Limb (tissue), 2 donors: Measurements from ENCODE around the gene RTN3.
A peak's percentile ranks its signal among the peaks of the same experiment; 100 is the strongest.

Source experiments
- DNase-seq, 2 donors: peaks; one replicate each; pipeline ENCODE4 v3.0.0-alpha.2; 2016; ENCODE audit errors: extremely low spot score in 2 of 2

RTN3 gene

DNA sequence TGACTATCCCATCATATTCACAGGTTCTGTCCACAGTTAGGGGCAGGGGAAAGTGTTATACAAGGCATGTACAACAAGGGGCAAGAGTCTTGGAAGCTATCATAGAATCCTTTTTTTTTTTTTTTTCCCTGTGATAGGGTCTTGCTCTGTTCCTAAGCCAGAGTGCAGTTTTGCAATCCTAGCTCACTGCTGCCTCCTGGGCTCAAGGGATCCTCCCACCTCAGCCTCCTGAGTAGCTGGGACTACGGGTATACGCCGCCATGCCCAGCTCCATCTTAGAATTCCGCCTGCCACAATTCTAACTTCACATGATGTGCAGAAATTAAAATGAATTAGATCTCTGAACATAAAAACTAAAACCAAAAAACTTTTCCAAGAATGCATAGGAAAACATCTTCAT, 55.6 kb downstream of the RTN3 start:
- DNase-seq, result no peak

DNA sequence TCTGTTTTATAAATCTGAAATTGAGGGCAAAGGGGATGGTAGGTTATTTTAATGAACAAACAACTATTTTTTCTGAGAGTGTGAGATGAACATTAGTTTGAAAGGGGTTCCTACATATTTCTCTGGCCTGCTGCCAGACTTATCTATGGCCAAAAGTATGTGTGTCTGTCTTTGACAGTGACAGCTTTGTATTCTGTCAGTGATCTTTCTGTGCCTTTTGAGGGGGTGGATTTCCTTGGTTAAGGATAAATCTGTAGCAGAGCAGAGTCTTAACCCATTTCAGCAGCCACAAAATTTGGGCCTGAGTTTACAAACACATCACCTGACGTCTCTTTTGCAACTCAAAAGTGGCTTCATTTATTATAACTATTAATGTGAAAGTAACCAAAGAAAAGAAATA, 56.4 kb downstream of the RTN3 start:
- DNase-seq, result no peak

DNA sequence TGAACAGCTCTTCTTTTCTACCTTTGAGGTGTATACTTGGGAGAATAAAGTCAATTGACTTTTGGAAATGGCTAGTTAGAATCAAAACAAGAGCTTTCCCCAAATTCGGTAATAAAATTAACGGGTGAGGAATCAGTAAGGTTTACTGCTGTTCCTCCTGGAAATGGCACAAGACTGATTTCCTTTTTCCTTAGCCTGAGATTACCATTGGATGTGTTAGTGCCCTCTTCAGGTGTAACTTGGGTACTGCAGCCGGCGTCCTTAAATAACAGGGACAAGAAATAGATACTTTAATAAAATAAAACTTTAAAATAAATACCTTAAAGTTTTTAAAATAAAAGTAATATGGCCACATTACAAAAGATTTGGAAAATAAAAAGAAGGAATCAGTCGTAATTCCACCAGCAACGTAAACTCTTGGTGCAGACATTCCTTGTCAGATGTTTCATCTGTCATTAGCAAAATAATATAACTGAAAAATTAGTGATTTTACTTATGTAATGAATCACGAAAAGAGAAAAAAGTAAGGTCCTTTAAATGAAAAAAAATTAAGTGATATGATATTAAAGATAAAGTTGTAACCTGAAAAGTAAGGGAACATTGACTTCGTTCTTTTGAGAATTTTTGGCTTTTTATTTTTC, 57.5 kb downstream of the RTN3 start:
- DNase-seq, result peak; percentile 78 to 79

DNA sequence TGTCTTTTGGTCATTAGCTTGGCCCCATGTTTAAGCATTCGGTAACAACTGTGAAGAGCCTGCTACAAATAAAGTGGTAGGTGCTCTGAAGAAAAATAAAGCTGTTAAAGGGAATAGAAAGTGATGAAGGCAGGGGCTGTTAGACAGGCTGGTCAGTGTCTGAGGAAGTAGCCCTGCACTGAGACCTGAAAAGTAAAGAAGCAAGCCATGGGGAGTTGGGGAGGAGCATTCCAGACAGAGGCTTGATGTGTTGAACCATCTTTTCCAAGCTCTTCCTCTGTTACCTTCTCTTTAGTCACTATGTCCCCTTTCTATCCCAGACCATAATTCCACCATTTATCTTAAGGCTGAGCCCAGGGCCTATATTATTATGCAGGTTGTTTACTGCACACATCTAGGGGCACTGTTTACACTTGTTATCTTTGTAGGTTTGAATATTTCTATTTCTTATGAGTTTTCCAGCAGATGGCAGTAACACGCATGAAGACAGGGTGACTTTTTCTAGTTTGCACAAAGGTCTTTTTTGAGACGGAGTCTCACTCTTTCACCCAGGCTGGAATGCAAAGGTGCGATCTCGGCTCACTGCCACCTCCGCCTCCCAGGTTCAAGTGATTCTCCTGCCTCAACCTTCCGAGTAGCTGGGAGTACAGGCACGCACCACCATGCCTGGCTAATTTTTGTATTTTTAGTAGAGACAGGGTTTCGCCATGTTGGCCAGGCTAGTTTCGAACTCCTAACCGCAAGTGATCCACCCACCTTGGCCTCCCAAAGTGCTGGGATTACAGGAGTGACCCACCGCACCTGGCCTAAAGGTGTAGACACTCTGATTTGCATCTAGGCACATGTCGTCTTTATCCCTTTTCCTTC, 64.2 kb downstream of the RTN3 start:
- DNase-seq, result peak in 1 of 2 donors; percentile 34

DNA sequence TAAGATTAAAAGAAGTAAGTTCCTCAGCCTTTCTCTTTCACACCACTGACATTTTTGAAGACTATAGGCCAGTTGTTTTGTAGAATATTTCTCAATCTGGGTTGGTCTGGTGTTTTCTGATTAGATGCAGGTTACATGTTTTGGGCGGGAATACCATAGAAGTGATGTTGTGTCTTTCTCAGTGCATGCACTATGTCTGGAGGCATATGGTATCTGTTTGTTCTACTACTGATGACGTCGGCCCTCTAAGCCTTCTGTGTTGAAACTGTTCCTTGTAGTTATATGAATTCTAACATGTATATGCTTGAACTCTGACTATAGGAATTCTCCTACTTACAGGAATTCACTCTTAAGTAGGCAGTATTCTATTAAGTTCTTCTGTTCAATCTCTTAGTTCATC, 65.7 kb downstream of the RTN3 start:
- peak in 1 of 2 donors; percentile 9 for DNase-seq

DNA sequence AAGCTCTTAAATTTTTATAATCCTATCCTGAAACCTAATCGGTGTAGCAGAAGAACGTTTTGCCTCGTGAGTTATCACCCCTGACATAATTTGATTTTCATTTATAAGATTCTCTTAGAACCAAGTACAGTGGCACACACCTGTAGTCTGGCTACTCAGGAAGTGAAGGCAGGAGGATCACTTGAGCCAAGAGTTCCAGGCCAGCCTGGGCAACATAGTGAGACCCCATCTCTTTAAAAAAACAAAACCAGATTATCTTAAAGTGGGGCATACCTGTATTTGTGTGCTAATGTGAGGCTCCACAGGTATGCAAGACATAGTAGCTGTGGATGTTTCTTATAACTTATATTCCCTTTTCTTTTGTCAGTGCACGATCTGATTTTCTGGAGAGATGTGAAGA, 68.3 kb downstream of the RTN3 start:
- DNase-seq, result no peak

DNA sequence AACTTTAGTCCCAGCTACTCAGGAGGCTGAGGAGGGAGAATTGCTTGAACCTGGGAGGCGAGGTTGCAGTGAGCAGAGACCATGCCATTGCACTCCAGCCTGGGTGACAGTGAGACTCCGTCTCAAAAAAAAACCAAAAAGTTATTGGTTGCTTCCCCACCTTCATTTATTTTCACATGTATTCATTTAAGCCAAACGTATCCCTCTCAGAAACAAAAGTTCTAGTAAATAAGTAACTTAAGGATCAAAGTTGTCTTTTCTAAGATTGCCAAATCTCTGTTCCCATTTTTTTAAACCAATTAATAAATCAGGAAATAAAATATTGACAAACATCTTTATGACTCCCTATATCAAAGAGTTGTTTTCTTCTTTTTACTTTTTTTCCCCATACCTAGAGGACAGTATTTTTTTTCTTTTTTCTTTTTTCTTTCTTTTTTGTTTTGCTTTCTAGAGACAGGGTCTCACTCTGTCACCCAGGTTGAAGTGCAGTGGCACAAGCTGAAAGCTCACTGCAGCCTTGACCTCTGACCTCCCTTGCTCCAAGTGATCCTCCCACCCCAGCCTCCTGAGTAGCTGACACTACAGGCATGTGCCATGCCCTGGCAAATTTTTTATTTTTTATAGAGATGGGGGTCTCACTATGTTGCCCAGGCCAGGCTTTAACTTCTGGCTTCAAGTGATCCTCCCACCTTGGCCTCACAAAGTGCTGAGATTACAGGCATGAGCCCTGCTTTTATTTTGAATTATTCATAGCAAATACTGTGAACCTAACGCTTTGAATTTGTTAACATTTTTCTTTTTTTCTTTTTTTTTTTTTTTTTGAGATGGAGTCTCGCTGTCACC, 75.8 kb downstream of the RTN3 start:
- no peak for DNase-seq

DNA sequence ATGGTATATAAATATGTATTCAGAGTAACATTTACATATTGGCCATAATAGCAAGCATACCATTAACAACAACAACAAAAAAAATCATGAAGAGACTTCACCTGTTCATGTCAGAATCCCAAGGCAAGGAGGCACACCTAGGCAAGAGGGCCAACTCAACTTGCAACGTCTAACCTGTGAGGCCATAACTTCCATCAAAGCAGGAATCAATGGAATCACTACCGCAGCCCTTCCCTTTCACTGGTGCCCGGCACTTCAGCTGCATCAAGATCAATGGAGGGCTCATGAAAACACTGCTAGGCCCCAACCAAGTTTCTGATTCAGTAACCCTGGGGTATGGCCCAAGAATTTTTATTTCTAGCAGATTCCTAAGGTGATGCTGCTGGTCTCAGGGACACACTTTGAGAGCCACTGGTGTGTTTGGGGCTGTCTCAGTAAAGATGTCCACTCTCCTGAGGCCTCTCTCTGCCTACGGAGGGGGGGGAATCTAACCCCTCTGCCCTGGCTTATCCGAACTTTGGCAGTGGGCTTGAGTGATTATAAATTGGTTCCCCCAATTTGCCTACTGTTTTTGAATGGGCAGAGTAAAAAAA, 79.3 kb downstream of the RTN3 start:
- DNase-seq, result no peak

DNA sequence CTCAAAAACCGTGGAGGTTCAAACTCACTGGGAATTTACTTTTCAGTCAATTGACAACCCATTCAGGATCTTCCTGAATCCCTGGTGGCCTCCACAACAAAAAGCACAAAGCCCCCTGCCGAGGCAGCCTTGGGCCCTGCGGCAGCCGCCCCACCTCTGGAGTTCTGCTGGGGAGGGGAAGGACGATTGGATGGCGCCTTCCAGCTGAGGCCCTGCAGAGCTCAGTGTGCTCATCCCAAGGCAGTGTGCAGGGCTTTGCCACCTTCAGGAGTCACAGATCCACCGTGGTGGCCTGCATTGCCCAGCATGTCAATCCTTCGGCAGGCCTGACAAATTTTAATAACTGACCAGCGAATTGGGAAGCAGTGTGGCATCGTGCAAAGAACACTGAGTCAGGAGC, 79.9 kb downstream of the RTN3 start:
- DNase-seq, result no peak

DNA sequence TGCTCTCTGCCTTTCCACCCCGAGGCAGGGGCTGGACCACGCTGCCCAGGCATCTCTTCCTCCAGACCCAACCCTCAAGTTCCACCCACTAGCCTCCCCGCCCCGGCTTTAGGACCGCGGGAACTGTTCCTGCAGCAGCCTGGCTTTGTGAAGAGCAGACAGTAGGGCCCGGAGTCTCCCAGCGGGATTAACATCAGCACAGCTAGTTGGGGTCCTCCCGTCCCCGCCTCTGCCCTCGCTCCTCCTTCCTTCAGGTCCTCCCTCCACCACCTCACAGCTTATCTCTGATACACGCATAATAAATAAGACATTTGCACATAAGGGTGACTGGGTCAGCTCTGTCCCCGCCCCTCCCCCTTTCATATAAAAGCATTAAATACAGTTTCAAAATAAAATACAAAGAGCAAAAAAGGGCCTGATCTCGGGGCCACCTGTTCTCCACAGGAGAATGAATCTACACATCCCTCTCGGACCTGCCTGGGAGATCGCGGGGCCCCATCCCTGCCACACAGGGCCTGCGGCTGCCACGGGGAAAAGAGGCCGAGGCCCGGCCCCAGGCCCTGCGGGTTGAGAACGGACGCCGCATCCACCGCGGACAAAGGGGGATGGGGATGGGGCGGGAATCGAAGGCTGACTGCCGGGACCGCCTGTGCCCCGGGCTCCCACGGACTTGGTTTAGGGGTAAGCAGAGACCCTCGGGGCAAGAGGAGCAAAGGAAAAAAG, 80.8 kb downstream of the RTN3 start:
- DNase-seq, result peak; percentile 7 to 66

DNA sequence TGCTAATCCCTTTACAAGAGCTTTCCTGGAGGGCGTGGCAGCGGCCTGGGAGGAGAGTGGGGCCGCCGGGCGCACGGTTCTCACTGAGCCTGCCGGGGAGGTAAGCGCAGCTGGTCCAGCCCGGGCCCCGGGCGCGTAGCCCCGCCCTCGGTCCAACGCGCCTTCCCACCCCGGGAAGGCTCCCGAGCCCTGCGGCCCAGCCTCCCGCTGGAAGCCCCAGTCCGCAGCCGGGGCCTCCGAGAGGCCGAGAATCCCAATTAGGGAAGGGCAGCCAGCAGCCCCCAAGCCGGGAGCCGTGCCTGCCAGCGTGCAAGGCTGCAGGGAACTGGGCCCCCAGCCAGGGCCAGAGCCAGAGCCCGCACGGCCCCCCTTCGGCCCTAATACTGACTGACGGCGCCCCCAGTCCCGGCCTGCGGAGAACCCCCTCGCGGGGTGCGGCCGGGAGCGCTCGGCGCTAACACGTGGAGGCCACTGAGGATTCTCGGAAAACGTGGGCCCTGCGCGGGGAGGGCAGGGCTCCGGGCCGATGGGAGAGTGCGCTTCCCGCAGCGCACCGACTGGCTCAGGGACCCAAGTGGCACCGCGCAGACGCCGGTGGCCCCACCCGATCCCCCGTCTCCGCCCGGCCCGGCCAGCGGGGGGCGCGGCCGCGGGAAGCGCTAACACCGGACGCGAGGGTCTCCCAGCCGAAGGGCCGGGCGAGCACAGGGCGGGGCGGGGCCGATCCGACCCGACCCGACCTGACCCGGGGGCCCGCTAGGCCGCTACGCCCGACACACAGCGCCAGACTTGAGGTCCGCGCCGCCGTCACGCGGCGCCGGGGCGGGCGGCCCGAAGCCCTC, 81.6 kb downstream of the RTN3 start:
- peak; percentile 55 to 77 for DNase-seq

DNA sequence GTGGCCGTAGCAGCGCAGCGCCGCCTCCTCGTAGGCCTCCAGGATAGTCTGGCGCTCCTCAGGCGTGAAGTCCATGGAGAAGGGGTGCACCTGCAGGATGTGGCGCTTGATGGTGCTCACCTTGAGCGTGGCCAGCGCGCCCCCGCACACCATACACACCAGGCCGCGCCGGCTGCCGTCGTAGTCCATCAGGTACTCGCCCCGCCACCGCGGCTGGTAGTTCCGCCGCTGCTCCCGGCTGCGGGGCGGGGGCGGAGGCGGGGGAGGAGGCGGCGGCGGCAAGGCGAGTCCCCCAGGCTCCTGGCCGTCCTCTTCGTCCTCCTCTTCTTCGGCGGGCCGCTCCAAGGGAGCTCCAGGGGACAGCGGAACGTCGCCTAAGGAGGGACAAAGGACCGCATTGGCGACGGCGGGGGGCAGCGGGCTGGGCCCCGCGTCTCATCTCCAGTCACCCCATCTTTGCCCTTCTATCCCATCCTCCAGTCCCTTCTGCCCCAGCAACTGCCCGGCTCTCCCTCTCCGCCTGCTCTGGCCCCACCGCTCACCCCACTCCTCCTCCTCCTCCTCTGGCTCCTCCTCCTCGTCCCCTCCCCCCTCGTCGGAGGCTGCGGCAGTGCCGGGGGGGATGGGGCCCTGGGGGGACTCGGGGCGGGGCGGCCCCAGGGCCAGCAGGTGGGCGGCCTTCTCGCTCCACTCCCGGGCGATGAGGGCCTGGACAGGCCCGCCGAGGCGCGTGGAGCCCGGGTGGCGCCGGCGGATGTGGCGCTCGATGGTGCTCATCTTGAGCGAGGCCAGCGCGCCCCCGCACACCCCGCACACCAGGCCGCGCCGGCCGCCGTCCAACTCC, 82.4 kb downstream of the RTN3 start:
- DNase-seq, result peak; percentile 12 to 68

DNA sequence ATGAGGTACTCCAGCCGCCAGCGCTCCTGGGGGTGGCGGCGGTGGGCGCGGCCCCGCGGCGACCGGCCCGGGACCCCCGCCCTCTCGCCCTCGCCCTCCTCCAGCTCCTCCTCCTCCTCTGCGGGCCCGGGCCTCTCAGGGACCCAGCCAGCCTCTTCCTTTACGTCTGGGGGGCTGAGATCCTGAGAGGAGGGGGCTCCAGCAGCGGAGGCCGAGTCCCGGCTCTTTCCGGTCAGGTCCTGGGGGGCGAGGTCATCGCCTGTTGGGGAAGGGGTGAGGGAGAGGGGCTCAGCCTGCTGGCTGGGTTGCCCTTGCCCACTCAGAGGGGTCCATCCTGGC, 83.0 kb downstream of the RTN3 start:
- no peak for DNase-seq

DNA sequence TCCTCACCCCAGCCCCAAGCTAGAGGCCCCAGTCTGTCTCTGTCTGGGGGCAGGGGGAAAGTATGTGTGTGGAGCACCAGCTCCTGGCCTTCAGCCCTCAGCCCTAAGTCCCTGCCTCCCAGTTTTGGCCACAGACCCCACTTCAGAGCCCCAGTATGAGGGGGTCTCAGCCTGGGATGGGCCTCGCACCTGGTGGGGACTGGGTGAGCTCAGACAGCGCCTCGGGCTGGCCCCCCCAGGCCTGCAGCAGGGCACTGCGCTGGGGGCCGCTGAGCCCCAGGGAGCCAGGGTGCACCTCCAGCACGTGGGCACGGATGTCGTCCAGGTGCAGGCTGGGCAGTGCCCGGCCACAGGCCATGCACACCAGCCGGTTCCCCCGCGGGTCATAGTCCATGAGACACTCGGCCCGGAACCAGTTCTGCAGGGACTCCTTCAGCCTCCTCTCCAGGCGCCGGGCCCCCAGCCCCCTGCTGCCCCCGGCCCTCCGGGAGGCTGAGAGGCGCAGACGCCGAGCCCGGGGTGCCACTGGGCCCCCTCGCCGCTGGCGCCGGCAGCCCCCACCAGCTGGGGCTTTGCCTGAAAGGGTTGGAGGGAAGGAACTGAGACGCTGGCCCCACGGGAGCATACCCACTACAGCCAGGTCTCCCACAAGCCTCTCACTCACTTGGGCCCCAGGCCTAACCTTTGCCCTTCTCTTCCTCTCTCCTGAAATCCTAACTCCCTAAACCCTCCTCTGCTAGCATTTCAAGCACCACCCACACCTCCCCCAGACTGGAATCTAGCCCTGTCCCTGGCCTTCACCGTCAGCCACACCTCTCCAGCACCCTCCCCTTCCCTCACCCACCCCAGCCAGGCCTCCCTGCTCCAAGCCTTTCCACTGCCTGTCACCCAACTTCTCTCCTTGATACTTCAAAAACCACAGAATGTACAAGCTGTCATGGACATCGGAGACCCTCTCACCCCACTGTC, 83.7 kb downstream of the RTN3 start:
- DNase-seq, result peak in 1 of 2 donors; percentile 36

DNA sequence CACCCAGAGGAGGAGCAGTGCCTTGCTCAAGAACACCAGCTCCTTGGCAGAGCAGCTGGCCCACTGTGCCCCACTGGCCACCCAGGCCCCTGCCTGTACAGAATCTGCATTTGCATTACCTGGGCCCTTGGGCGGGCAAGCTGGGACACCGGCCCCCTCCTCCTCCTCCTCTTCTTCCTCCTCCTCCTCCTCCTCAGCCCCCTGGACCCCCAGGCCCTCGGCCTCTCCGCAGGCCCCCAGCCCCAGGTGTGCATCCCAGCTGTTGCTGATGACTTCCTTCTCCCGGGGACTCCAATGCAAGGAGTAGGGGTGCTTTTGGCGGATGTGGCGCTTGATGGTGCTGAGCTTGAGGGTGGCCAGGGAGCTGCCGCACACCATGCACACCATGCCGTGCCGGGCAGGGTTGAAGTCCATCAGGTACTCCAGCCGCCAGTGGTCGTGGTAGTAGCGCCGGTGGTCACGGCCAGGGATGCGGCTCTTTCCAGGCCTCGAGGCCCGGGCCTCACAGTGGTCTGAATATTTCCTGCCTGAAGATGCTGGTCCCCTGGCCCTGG, 84.5 kb downstream of the RTN3 start:
- peak in 1 of 2 donors; percentile 38 for DNase-seq

DNA sequence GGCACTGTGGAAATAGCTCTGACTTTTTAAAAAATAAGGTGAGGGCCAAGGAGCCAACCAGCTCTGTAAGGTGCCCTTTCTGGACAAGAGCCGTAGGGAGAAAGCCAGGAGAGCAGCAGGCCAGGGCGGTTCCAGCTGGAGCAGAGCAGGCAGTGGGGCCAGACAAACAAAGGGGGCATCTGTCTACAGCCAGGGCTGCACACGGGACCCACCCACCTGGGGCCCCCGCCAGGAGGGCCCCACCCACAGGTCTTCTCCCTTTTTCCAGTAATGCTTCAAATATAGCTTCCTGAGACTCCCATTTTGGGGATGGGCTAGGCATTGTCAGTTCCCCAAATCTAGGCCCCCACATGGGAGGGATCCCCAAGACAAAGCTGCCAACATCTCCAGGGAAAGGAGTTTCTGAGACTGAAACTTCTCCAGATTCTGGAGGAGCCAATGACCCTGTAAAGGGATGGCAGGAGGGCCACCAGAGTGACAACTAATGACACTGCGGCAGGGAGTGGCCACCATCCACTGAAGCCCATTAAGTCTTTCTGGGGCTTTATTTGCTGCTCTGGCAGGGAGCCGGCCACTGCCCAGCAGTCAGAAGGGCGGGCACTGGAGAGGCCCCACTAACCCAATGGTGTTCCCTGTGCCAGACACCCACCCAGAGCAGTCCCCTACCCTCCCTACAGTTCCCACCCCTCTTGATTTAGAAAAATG, 85.4 kb downstream of the RTN3 start:
- DNase-seq, result peak in 1 of 2 donors; percentile 46

DNA sequence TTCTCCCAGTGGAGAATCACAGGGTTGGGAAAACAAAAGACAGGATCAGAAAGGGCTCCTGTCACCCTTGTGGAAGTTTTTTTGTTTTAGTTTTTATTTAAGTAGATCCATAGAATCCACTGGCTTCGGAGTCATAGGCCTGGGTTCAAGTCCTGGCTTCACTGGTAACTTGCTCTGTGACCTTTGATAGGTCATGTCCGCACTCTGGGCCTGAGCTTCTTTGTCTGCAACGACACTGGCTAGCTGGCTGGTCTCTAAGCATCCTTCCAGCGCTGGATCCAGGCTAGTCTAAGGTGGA, 85.9 kb downstream of the RTN3 start:
- DNase-seq, result no peak
